K562 (cell line): Measurements from ENCODE around the gene CCL13. TPM values are rescaled to one million over a fixed set of nuclear protein-coding genes. Genes with fewer than 3 reads are reported as not detected.

ENCODE experiments used
- ATAC-seq: fragments of 200-7000 bp; cut with Tn5 transposase; 3 replicates; pipeline ENCODE4 v1.9.1; 2020; ENCODE audit warnings: moderate library complexity
- BruUV-seq: library from RNA; stranded (reverse); fragments of 400-500 nt; replicated peaks from 2 replicates; lab custom pipeline; 2021; lab: Mats Ljungman, UMichigan
- CTCF ChIA-PET: fragments of 300-600 bp; formaldehyde crosslinking; extraction: SDS; loops from one replicate; lab custom pipeline; 2021; ENCODE audit warnings: low intra/inter-chr PET ratio; lab: Yijun Ruan, JAX
- POLR2A ChIA-PET: fragments of 300-600, 350-650 bp; sonication (Branson Sonifier 250); formaldehyde crosslinking; extraction: SDS; loops from one replicate; lab custom pipeline; 2021; ENCODE audit warnings: antibody characterized with exemption, inconsistent platforms; lab: Yijun Ruan, JAX
- DNase-seq, 4 experiments: peaks; one replicate each; pipeline versions ENCODE4 v3.0.0 to v3.0.0-alpha.2; 2011 to 2018; ENCODE audit warnings: low spot score in 3 of 4, mixed read lengths in 3 of 4; ENCODE audit errors: extremely low read depth in 1 of 4
- FAIRE-seq: peaks from 2 replicates; lab custom pipeline; 2011; peaks lifted over from hg19 to GRCh38; lab: Jason Lieb, UNC
- H2AFZ ChIP-seq: 2 replicates; pipeline ENCODE4 v1.6.0; 2011; ENCODE audit warnings: low read depth, low read length, control low read depth, inconsistent platforms
- H3K27ac ChIP-seq: fragments of 200-600 bp; 3 replicates; pipeline ENCODE4 v1.8.0; 2011; ENCODE audit warnings: low read depth, mild to moderate bottlenecking, control low read depth, inconsistent platforms, low read length, moderate library complexity, mixed read lengths; ENCODE audit errors: extremely low read depth
- H3K27me3 ChIP-seq, 2 experiments: fragments of 300-600 bp in 1 of 2; 2 replicates in 1 of 2; 3 replicates in 1 of 2; pipeline versions ENCODE4 v1.6.0 to v1.8.0; 2011; ENCODE audit warnings: inconsistent platforms in 2 of 2, low read length in 2 of 2, mild to moderate bottlenecking in 1 of 2, mixed read lengths in 1 of 2, moderate library complexity in 1 of 2; ENCODE audit not compliant: control insufficient read depth in 2 of 2, insufficient read depth in 2 of 2
- H3K36me3 ChIP-seq: fragments of 300-600 bp; 3 replicates; pipeline ENCODE4 v1.8.0; 2011; ENCODE audit warnings: mild to moderate bottlenecking, low read length, inconsistent platforms; ENCODE audit not compliant: control insufficient read depth, insufficient read depth
- H3K4me1 ChIP-seq, 2 experiments: fragments of 200-600 bp in 1 of 2; replicated peaks in 1 of 2; 2 replicates in 1 of 2; 3 replicates in 1 of 2; pipeline versions ENCODE4 v1.5.1 to v1.8.0; 2011; ENCODE audit warnings: inconsistent platforms in 2 of 2, low read length in 2 of 2, mild to moderate bottlenecking in 1 of 2, mixed read lengths in 1 of 2, moderate library complexity in 1 of 2; ENCODE audit not compliant: control insufficient read depth in 2 of 2, insufficient read depth in 2 of 2
- H3K4me2 ChIP-seq: 2 replicates; pipeline ENCODE4 v1.6.1; 2011; ENCODE audit warnings: low read length, control low read depth, inconsistent platforms, mixed read lengths; ENCODE audit not compliant: insufficient read depth
- H3K4me3 ChIP-seq: fragments of 200-600 bp; sonication (generic), shearing (Covaris generic); 2 replicates; pipeline ENCODE4 v1.5.1; 2016; ENCODE audit warnings: control low read depth, inconsistent platforms
- H3K79me2 ChIP-seq: fragments of 200-600 bp; 3 replicates; pipeline ENCODE4 v1.8.0; 2011; ENCODE audit warnings: low read length, inconsistent platforms; ENCODE audit not compliant: control insufficient read depth, insufficient read depth
- H3K9ac ChIP-seq, 2 experiments: 2 replicates each; pipeline versions ENCODE4 v1.6.0 to v1.6.1; 2011; ENCODE audit warnings: low read depth in 2 of 2, low read length in 2 of 2, control low read depth in 1 of 2, inconsistent platforms in 1 of 2, mild to moderate bottlenecking in 1 of 2, mixed read lengths in 1 of 2; ENCODE audit not compliant: insufficient read depth in 1 of 2
- H3K9me1 ChIP-seq: one replicate; pipeline ENCODE4 v1.6.0; 2011; ENCODE audit warnings: inconsistent platforms, mild to moderate bottlenecking, low read length, moderate library complexity; ENCODE audit not compliant: control insufficient read depth, insufficient read depth
- H3K9me3 ChIP-seq: replicated peaks from 2 replicates; pipeline ENCODE4 v1.5.1; 2011; ENCODE audit warnings: low read depth, low read length, inconsistent platforms; ENCODE audit not compliant: control insufficient read depth, insufficient read depth
- H4K20me1 ChIP-seq: replicated peaks from 2 replicates; pipeline ENCODE4 v1.6.1; 2011; ENCODE audit warnings: low read length, inconsistent platforms, mixed read lengths; ENCODE audit not compliant: control insufficient read depth, insufficient read depth
- SMAD2 ChIP-seq: fragments of 150-350 bp; IDR thresholded peaks from 2 replicates; pipeline ENCODE4 v1.6.1; 2014; ENCODE audit warnings: low read depth, mild to moderate bottlenecking, low read length
- SPI1 ChIP-seq: IDR thresholded peaks from 2 replicates; pipeline ENCODE4 v1.6.1; 2011; ENCODE audit warnings: low read depth, low read length, control low read depth, borderline replicate concordance
- THRA ChIP-seq: fragments of 450-650 bp; IDR thresholded peaks from 2 replicates; pipeline ENCODE4 v1.6.1; 2017; ENCODE audit warnings: mild to moderate bottlenecking, moderate library complexity
- ZNF655 ChIP-seq: fragments of 250-450 bp; sonication (Bioruptor Pico); IDR thresholded peaks from 2 replicates; pipeline ENCODE4 v1.5.0; 2021
- WGBS: fragments of 100-300 bp; shearing (Covaris generic); methylation state at CpG from one replicate; pipeline ENCODE4 v1.1.6; 2016; ENCODE audit warnings: low coverage, mixed read lengths; ENCODE audit not compliant: insufficient coverage; ENCODE audit errors: missing lambda C conversion rate; 5-methylcytosine and 5-hydroxymethylcytosine counted together
- in situ Hi-C: fragments of 300-500 bp; cut with MboI; formaldehyde crosslinking; loops from 4 replicates; pipeline ENCODE4 v1.15.0; 2018; ENCODE audit warnings: inconsistent platforms, mixed read lengths
- intact Hi-C: fragments of 100-400 bp; cut with micrococcal nuclease; formaldehyde crosslinking; loops from 2 replicates; pipeline ENCODE4 v1.14.2; 2022
- polyA plus RNA-seq, 8 experiments: library from polyadenylated mRNA; depleted of rRNA in 4 of 8; stranded (reverse) in 5 of 8; unstranded in 3 of 8; fragments of >200 nt; fragmentation: Nextera tagmentation in 2 of 8; fragmentation: Illumina TruSeq in 1 of 8; extraction: Ambion mirVana in 2 of 8; extraction: Trizol in 1 of 8; gene quantifications; 2 replicates each; pipeline versions ENCODE4 v1.2.1 to v1.2.3, GENCODE V29; 2011 to 2014; ENCODE audit warnings: inconsistent platforms in 1 of 8, missing spikeins in 1 of 8
- total RNA-seq, 7 experiments: library from RNA; depleted of rRNA in 6 of 7; stranded (reverse); fragments of >200 nt in 6 of 7; fragmentation: Illumina TruSeq in 2 of 7; extraction: Trizol in 2 of 7; gene quantifications; 2 replicates each; pipeline versions ENCODE4 v1.2.1 to v1.2.3, GENCODE V29; 2011 to 2021; ENCODE audit warnings: low replicate concordance in 1 of 7

CCL13 gene
- total and polyA plus RNA-seq, 9 of the 15 experiments (the other 6 are each of a cell fraction or from before 2014, with no cell fraction given) = not detected

GRCh38 chr17:34351096-34351495 is 5.2 kb upstream of the CCL13 start:
- Histone ChIP-seq H3K79me2 (no peaks in the 10 kb centered on the region), H4K20me1 (no peaks in the 10 kb centered on the region), H2AFZ (no peak overlapping the region), H3K27me3 (no peaks in the 10 kb centered on the region; a peak in 1 of 5 replicates), H3K4me3 (no peak overlapping the region), H3K9ac (no peak overlapping the region), H3K27ac (no peak overlapping the region), H3K4me1 (peaks cover 0 to 9% of the 10 kb centered on the region in 2 experiments; a peak in 2 of 5 replicates), H3K4me2 (no peak overlapping the region), H3K9me1 (no peaks in the 10 kb centered on the region), H3K36me3 (no peaks in the 10 kb centered on the region), H3K9me3 (no peaks in the 10 kb centered on the region)
- CTCF ChIA-PET = no interaction called here
- POLR2A ChIA-PET = no interaction called here
- ATAC-seq (no peak), FAIRE-seq (no peak), DNase-seq (no peak)
- intact Hi-C loops = no loop called here
- WGBS = 38% methylated on average over 1 of the region's 1 CpG
- no TSS peak for BruUV-seq
- in situ Hi-C loops = no loop called here
- no peak for TF ChIP-seq SPI1
- TF ChIP-seq THRA = no peak
- TF ChIP-seq SMAD2 = no peak
- TF ChIP-seq ZNF655 (CRISPR knock-in tag) = no peak
